Measurements from ENCODE around the gene DPCD.

- TF ChIP-seq, protein P1, sequence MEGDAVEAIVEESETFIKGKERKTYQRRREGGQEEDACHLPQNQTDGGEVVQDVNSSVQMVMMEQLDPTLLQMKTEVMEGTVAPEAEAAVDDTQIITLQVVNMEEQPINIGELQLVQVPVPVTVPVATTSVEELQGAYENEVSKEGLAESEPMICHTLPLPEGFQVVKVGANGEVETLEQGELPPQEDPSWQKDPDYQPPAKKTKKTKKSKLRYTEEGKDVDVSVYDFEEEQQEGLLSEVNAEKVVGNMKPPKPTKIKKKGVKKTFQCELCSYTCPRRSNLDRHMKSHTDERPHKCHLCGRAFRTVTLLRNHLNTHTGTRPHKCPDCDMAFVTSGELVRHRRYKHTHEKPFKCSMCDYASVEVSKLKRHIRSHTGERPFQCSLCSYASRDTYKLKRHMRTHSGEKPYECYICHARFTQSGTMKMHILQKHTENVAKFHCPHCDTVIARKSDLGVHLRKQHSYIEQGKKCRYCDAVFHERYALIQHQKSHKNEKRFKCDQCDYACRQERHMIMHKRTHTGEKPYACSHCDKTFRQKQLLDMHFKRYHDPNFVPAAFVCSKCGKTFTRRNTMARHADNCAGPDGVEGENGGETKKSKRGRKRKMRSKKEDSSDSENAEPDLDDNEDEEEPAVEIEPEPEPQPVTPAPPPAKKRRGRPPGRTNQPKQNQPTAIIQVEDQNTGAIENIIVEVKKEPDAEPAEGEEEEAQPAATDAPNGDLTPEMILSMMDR (conservative IDR thresholded peaks at IDR 0.05 in 1 of 2, IDR thresholded peaks at IDR 0.05 in 1 of 2; ENCODE audit: extremely low read depth in 1 of 2, insufficient read depth in 1 of 2, low read depth in 1 of 2, low read length in 2 of 2) = no peak
- no peak for TF ChIP-seq EZH2 (IDR thresholded peaks at IDR 0.05; ENCODE audit: borderline replicate concordance, low read length)
Measured at GRCh38 chr10:101649525-101650085, 61.5 kb downstream of the DPCD start.

Data from mammary epithelial cell (primary cell).